Heart right ventricle (tissue), 16 donors: ENCODE measurements around the gene MPHOSPH9. TPM values are rescaled to one million over a fixed set of nuclear protein-coding genes. Genes with fewer than 3 reads are reported as not detected.
A peak's percentile ranks its signal among the peaks of the same experiment; 100 is the strongest.

Experiments
- ATAC-seq, 8 donors: fragments of 200-7000 bp; cut with Tn5 transposase; one replicate each; pipeline ENCODE4 v1.9.1; 2020; ENCODE audit warnings: mild to moderate bottlenecking in 8 of 8, moderate library complexity in 8 of 8, moderate number of reproducible peaks in 1 of 8
- DNase-seq, 2 donors: peaks; one replicate each; pipeline ENCODE4 v3.0.0-alpha.2; 2020
- H3K27ac ChIP-seq, 10 donors: fragments of 200-600 bp; sonication (generic) in 2 of 10; one replicate each; pipeline versions ENCODE4 v1.5.0 to v1.8.0; 2020 to 2022; ENCODE audit warnings: mild to moderate bottlenecking in 3 of 10
- H3K27me3 ChIP-seq, 7 donors: fragments of 200-600 bp; one replicate each; pipeline ENCODE4 v1.8.0; 2021 to 2022; ENCODE audit warnings: mild to moderate bottlenecking in 2 of 7
- H3K36me3 ChIP-seq, 9 donors: fragments of 200-600 bp; sonication (generic) in 1 of 9; one replicate each; pipeline versions ENCODE4 v1.5.0 to v1.8.0; 2020 to 2022; ENCODE audit warnings: mild to moderate bottlenecking in 2 of 9
- H3K4me1 ChIP-seq, 9 donors: fragments of 200-600 bp; sonication (generic) in 1 of 9; one replicate each; pipeline versions ENCODE4 v1.5.0 to v1.8.0; 2020 to 2022; ENCODE audit warnings: mild to moderate bottlenecking in 4 of 9
- H3K4me3 ChIP-seq, 10 donors: fragments of 200-600 bp; sonication (generic) in 2 of 10; one replicate each; pipeline versions ENCODE4 v1.5.0 to v1.8.0; 2020 to 2022; ENCODE audit warnings: mild to moderate bottlenecking in 7 of 10, moderate library complexity in 2 of 10
- H3K9me3 ChIP-seq, 11 donors: fragments of 200-600 bp in 10 of 11; sonication (generic) in 2 of 11; one replicate each; pipeline versions ENCODE4 v1.5.0 to v1.8.0; 2013 to 2022; ENCODE audit warnings: mild to moderate bottlenecking in 2 of 11, control low read depth in 1 of 11, moderate library complexity in 1 of 11
- CTCF ChIP-seq, 9 donors: fragments of 200-600 bp; sonication (generic) in 2 of 9; IDR thresholded peaks; one replicate each; pipeline versions ENCODE4 v1.5.0 to v1.8.0; 2021 to 2022; ENCODE audit warnings: antibody characterized with exemption in 9 of 9, mild to moderate bottlenecking in 5 of 9, moderate library complexity in 1 of 9
- WGBS, 2 donors: extraction: QIAGEN DNeasy Blood & Tissue Kit; methylation state at CpG; one replicate each; pipeline ENCODE4 v1.1.7; 2013; ENCODE audit warnings: inconsistent platforms in 1 of 2; 5-methylcytosine and 5-hydroxymethylcytosine counted together
- intact Hi-C, 10 donors: fragments of 100-400 bp; cut with DNase I; formaldehyde crosslinking; loops; one replicate each; pipeline versions ENCODE4 v1.11.1 to v1.14.2; 2022
- polyA plus RNA-seq, 2 donors: library from polyadenylated mRNA; stranded (reverse); fragments of 200-250 nt; gene quantifications; one replicate each; pipeline ENCODE4 v1.2.3, GENCODE V29; 2013
- total RNA-seq, 10 donors: library from RNA; stranded (reverse); fragmentation: NEBNext Ultra II Directional in 3 of 10; extraction: Animal tissue kit (Norgen Biotek cat#: 25700) in 3 of 10; gene quantifications; one replicate each; pipeline versions ENCODE4 v1.2.1 to v1.2.4, GENCODE V29; 2021 to 2023
- donor health status: Arrhythmogenic right ventricular cardiomyopathy.
- donor health status: ischemic (EF 13 %, LVEDD 7.1; RV severe dilation, severe dysfunction).
- donor health status: healthy with polysubstance abuse.
- donor health status: DM: no; HTN: yes; CAD: no.
- donor health status: DM: no; HTN: no; CAD: no.
- donor health status: ischemic (EF 25% LVEDD 6.9; RV normal size, moderate dysfunction).
- donor health status: ischemic (EF 25% LVEDD 5.7; RV mildly dilated, moderate dysfunction).
- donor health status: healthy.
- donor health status: DM: yes; HTN: yes; CAD: no.
- donor health status: Ischemic cardiomyopathy.
- donor health status: ischemic (EF 35%, LVEDD 5.7; RV mildly dilated, moderate dysfunction).
- donor health status: nonischemic (EF 11% LVEDD 7.7; RV severe dilation, severe dysfunction).
- donor health status: DM: yes; HTN: yes; CAD: no.
- donor health status: PGD.
- donor health status: ischemic (EF 29% LVEDD 5.4; RV normal size, mild dysfunction).
- donor health status: nonischemic (EF 23%, LVEDD 6.1; RV moderate dilation, normal function).

The MPHOSPH9 gene
- total and polyA plus RNA-seq, 12 donors = 4.1 to 33.6 (median 25.7) TPM

DNA sequence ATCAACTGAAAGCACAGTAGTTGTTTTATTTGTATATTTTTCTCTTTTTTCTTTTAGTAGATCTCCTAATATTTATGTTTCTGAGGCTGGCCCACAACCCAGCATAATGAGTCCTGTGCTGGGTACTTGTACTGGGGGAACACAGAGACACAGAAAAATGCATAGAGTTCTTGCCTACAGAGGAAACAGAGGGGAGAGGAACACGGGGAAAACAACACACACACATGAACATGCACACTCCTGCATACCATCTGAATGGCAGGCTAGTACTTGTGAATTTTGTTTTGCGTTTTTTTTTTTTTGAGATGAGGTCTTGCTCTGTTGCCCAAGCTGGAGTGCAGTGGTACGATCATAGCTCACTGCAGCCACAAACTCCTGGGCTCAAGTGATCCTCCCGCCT lies 103.3 kb downstream of the MPHOSPH9 start:
- H3K4me3 ChIP-seq = no peak overlapping the region
- no peaks in the 10 kb centered on the region for H3K9me3 ChIP-seq
- H3K4me1 ChIP-seq = peaks cover 6 to 47% (median 34%) of the 10 kb centered on the region in 9 donors
- no peaks in the 10 kb centered on the region for H3K36me3 ChIP-seq
- ATAC-seq (no peak), DNase-seq (no peak)
- peak overlapping the region in 1 of 10 donors; percentile 68 for H3K27ac ChIP-seq
- intact Hi-C loops = no loop called here
- no peak for TF ChIP-seq CTCF (IDR thresholded peaks at IDR 0.05)
- 87 to 93% methylated on average over 4 of the region's 4 CpGs for WGBS, 2 donors
- no peaks in the 10 kb centered on the region for H3K27me3 ChIP-seq

- ATAC-seq = no peak
- H3K4me1 ChIP-seq = peaks cover 6 to 45% (median 33%) of the 10 kb centered on the region in 9 donors
- no peak for DNase-seq
- H3K4me3 ChIP-seq = no peak overlapping the region
- no peaks in the 10 kb centered on the region for H3K36me3 ChIP-seq
- no peaks in the 10 kb centered on the region for H3K27me3 ChIP-seq
- TF ChIP-seq CTCF (IDR thresholded peaks at IDR 0.05) = no peak
- WGBS, 2 donors = 96 to 97% methylated on average over 6 of the region's 6 CpGs
- H3K9me3 ChIP-seq = no peaks in the 10 kb centered on the region
- intact Hi-C loops = no loop called here
- peak overlapping the region in 1 of 10 donors; percentile 50 for H3K27ac ChIP-seq
Measured at GRCh38 chr12:123127182-123127495, 105.8 kb downstream of the MPHOSPH9 start.

DNA sequence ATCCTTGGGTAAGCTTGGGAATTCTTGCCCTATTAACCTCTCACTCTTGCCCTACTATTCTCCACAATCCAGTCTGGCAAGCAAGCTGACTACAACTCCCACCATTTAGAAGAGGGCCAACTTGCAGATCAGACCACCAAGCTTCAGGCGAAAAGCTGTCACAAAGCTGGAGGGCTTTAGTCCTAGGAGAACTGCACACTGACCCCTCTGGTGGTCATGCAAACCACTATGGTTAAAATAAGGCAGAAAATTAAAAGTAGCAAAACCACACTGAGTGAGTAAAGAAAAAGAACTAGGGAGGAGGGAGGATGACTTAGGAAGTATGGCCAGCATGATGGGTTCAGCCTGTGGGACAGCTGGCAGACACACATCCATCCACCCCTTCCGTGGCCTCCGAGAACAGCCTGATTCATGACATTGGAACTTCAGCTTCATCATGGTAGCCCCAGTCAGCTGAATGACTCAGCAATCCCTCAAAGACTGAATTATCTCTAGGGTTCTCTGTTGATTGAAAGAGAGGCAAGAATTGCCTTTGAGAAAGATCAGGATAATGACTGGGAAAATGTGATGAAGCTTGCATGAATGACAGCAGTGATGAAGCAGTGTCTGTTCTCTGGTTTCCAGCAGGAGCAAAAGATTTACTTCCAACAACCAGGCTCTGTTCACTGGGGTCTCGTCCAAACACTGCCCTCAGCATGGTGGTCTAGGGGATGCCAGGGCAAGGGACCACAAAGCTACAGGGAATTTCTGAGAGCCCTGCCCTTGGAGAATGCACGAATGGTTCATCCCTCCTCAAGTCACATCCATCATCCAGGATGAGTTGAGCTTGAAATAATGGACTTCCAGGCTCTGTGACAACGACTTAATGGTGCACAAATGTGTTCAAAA lies 106.4 kb downstream of the MPHOSPH9 start:
- H3K36me3 ChIP-seq = no peaks in the 10 kb centered on the region
- peaks cover 6 to 45% (median 28%) of the 10 kb centered on the region in 9 donors for H3K4me1 ChIP-seq
- H3K27ac ChIP-seq = peak overlapping the region in 2 of 10 donors; percentile 50 to 65
- intact Hi-C loops = no loop called here
- DNase-seq = no peak
- H3K9me3 ChIP-seq = no peaks in the 10 kb centered on the region
- peak; percentile 70 to 95 (median 80) for ATAC-seq
- peak in 1 of 9 donors; percentile 16 for TF ChIP-seq CTCF (IDR thresholded peaks at IDR 0.05)
- H3K27me3 ChIP-seq = no peaks in the 10 kb centered on the region
- H3K4me3 ChIP-seq = no peak overlapping the region
- 65 to 68% methylated on average over 6 of the region's 6 CpGs for WGBS, 2 donors

- Histone ChIP-seq H3K27ac (no peak overlapping the region), H3K27me3 (no peaks in the 10 kb centered on the region), H3K4me1 (peaks cover 12 to 50% (median 31%) of the 10 kb centered on the region in 9 donors), H3K36me3 (no peaks in the 10 kb centered on the region), H3K4me3 (no peak overlapping the region), H3K9me3 (no peaks in the 10 kb centered on the region)
- 93 to 94% methylated on average over 3 of the region's 3 CpGs for WGBS, 2 donors
- intact Hi-C loops = no loop called here
- ATAC-seq = no peak
- no peak for TF ChIP-seq CTCF (IDR thresholded peaks at IDR 0.05)
- DNase-seq = no peak
Measured at GRCh38 chr12:123122626-123123025, 110.3 kb downstream of the MPHOSPH9 start.
